OCI-LY3 (cell line): ENCODE measurements around the gene MUC7.

Source experiments
- CTCF ChIP-seq: fragments of 200-600, 300-600 bp; sonication (generic); IDR thresholded peaks from 2 replicates; pipeline ENCODE4 v1.5.1; 2014; ENCODE audit warnings: antibody characterized with exemption, low read length, low read depth
- EZH2phosphoT487 ChIP-seq: fragments of 200-600 bp; shearing (Covaris generic); IDR thresholded peaks from 2 replicates; pipeline ENCODE4 v1.6.1; 2018; ENCODE audit warnings: antibody characterized with exemption, mixed run types, low read depth

- TF ChIP-seq CTCF = no peak
- no peak for TF ChIP-seq EZH2phosphoT487
These were observed 22.8 kb upstream of the MUC7 start for GRCh38 chr4:70449220-70449619.
